CD4-positive, alpha-beta T cell treated with Interleukin-4 for 4 hours (primary cell): Measurements from ENCODE around the gene ISYNA1.

Source experiments
- DNase-seq: peaks from one replicate; pipeline ENCODE4 v3.0.0-alpha.2; 2020

ISYNA1 gene

GRCh38 chr19:18466354-18466753, 28.4 kb upstream of the ISYNA1 start:
- no peak for DNase-seq

DNA sequence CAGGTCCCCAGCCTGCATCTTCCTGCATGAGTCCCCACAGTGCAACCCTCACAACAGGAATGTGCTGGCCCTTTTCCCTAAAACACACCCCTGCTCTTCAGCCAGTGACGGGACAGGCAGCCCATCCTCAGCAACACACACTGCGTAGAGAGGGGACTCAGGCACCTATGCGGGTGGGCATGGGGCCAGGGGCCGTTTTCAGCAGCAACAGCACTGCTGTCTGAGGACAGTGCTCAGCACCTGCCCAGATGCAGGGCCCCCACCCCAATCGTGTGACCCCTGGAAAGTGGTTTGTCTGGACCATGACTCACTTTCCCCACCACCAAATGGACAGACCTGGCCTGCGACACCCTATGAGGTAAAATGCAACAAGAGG, 28.0 kb upstream of the ISYNA1 start:
- no peak for DNase-seq

DNA sequence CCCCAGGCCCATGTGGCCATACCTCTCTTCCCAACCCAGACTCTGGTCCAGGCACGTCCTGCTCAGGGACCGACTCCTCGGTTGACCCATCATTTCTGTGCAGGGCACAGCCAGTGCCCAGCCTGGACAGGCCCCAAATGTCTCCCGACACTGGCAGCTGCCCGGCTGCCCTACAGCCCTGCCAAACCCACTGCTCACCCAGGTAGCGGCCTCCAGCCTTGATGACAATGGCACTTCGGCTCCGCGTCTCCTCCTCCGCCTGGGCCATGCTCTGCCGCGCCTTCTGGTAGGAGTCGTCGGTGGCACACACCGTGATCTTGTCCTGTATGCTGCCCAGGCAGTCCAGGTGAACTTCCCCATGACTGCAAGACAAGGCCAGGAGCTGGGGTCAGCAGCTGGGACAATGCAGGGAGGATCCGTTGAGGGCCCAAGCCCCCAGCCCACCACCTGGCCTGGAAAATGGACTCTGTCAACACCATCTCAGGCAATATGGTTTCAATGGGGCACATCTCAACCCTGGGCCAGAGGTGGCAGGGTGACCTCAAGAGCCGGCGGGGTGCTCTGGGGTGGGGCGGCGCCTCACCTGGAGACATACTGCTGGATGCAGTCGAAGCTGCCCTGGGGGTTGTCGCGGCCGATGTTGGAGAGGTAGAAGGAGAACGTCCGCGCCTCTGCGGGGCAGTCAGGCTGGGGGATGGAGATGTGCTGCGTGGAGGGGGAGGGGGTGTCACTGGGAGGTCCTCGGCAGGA, 27.5 kb upstream of the ISYNA1 start:
- no peak for DNase-seq

GRCh38 chr19:18464646-18465045, 26.7 kb upstream of the ISYNA1 start:
- DNase-seq = no peak

DNA sequence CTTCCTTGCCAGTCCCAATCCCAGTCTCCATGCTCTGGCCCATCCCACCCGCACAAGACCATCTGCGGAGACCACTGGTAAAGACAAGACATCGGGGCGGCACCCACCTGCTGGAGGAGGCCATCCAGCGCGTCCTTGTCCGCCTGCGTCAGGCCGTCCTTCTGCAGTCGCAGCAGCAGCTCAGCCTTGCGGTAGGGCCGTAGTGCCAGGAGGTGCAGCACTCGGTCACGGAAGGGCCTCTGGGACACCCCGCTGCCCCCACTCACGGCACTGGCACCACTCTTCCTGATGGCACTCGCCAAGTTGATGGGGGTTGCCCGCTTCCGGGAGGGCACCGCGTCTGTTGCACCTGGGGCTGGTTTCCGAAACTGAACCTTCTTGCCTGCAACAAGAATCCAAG, 23.5 kb upstream of the ISYNA1 start:
- no peak for DNase-seq

GRCh38 chr19:18460900-18461299, 23.0 kb upstream of the ISYNA1 start:
- DNase-seq = no peak

- DNase-seq = no peak
These were observed 19.8 kb upstream of the ISYNA1 start for GRCh38 chr19:18457483-18458331.

DNA sequence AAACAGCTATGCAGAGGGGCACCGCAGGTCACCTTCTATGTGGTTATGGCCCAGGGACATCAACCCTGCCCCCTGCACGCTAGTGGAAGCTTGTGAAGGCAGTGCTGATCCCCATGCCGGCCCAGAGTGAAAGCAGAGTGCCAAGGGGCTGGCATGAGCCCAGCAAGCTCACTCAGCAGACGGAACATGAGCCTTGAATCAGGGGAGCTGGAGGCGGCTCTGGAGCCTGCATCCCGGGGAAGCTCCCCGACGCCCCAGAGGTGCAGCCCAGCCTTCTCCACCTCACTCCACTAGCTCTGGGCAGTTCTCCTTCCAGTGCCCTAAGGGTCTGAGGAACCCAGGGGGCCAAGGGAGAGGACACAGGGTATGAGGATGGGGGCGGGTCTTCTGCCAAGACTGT, 19.0 kb upstream of the ISYNA1 start:
- DNase-seq = no peak

DNA sequence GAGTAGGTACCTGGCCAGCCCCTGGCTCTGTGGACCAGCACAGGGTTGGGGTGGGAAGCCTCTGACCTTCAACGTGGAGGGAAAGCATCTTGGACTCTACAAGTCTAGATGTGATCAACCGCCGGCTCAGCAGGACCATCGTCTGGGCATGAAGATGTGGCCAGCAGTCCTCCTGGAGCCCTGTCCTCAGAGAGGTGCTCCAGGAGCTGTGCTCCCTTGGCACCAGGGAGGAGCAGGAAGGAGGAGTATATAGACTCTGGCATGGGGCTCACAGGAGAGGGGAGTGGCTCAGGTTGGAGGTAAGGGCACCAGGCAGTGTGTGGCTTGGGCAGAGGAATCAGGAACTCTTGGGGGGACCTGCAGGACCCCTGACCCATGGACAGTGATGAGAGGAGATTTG, 18.3 kb upstream of the ISYNA1 start:
- no peak for DNase-seq

GRCh38 chr19:18453269-18454024, 15.5 kb upstream of the ISYNA1 start:
- no peak for DNase-seq

- no peak for DNase-seq
These were observed 14.5 kb upstream of the ISYNA1 start for GRCh38 chr19:18452386-18452785.

DNA sequence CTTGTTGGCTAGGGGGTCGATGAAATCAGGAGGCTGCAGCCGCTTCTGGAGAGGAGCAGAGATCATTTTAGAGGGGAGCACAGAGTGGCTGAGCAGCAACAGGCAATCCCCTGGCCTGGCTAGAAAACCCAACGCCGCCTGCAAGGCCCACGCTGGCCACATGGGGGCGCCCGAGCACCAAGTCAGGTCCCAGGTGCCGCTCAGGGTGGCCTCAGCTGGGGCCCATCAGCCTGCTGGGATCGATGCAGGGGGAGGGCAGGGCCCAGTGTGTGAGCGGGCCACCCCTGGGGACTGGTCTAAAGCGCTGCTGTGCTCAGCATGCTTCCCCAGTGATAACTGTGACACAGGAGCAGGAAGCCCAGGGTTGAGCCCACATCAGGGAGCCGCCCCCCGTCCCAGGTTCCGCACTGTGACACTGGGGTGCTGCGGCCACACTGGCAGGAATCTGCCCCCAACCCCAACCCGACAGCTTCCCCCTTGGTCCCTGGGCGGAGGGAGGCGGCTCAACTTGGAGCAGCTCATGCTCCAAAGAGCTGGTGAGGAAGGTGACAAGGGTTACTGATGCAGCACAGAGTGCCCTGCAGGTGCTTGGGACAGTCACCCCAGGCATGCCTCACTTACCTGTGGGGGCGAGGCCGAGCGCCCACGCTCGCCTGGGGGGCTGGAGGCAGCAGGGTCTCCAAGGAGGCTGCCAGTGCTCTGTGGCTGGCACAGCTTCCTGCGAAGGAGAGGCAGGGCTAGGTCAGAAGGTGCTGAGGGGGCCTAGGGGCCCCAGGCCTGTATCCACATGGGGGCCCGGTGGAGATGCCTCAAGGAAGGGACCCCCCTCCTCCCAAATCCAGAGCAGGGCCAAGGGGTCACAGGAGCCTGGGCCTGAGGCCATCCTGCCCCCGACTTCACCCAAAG, 13.3 kb upstream of the ISYNA1 start:
- DNase-seq = peak; percentile 82

- no peak for DNase-seq
These were observed 12.3 kb upstream of the ISYNA1 start for GRCh38 chr19:18450021-18450930.

GRCh38 chr19:18449552-18449951, 11.6 kb upstream of the ISYNA1 start:
- no peak for DNase-seq

DNA sequence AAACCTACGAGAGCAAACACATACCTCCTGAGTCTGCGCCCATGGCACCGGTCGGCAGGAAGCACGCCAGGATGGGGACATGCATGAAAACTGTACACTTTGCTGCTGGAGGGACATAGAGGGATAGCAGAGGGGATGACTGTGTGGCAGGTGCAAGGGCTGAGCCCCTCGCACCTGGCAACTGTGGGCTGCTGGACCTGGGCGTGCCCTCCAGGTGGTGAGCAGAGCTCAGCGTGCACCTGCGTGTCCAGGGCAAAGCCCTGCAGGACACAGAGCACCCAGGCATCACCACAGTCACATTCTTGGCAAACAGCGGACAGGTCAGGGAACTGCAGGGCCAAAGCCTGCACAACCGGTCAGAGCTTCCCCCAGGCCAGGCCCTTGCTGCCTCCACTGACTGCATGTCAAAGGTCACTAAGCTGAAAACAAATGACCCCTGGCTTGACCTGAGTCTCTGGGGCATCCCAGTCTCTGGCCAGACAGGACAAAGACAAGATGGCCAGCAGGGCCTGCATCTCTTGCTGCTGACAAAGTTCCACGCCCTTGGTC, 9.0 kb upstream of the ISYNA1 start:
- no peak for DNase-seq

DNA sequence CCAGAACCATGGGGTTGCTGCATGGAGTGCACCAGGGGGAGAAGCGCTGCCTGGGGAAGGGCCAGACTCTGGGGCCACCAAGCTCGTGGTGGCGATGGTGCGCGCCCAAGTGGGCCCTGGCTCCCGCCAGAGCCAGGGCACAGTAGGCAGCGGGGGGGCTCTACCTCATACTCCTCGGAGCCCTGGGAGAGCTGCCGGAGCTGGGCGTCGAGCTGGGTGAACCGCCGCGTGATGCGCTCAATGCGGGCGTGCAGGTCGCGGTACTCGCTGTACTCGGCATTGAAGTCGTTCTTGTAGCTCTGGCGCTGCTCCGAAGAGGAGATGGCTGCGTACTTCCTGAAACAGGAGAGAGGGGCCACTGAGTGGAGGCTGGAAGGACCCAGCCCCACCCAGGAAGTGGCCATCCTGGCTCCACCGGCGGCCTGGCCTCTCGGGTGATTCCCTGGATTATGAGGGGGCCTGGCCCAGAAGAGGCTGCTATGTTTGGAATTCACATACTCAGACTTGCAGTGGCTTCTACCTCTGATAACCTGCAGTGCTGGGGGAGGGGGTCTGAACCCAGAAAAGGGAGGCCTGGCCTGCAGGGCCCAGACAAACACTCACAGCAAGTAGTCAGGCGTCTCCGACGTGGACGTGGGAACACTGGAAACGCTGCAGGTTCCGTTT, 8.3 kb upstream of the ISYNA1 start:
- DNase-seq = no peak

GRCh38 chr19:18445262-18445948, 7.5 kb upstream of the ISYNA1 start:
- no peak for DNase-seq

GRCh38 chr19:18444513-18444912, 6.6 kb upstream of the ISYNA1 start:
- no peak for DNase-seq

DNA sequence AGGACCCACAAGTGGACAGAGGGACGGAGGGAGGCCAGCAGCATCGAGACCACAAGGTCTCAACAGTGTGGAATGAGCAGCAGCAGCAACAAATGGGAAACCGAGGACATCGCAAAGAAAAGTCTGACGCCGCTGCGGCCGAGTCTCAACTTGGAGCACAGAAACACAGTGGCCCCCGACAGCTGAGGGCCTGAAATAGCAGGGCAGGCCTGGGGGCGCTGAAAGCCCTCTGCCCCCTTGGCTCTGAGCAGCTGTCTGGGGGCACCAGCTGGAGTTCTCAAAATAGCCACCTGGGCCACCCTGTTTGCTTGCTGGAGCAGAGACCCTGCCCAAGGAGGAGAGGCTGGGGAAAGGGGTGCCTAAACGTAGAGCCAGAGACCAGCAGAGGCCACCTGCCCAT, 5.9 kb upstream of the ISYNA1 start:
- DNase-seq = no peak

DNA sequence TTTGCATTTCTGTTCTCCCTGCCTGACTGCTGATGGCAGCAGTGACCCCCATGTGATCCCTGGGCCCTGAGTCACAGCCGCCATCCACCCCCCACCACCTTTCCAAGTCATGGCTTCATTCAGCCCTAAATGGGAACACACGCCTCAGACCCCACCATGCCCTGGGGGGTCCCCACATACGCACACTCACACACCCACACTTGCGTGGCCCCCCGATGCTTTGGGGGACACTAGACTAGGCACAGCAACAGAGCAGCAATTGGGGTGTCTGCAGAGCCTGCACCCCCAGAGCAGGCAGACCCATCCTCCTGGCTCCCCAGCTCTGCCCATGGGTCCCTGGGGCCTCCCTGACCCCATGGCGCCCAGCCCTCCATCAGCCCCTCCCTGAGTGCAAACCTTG, 5.5 kb upstream of the ISYNA1 start:
- DNase-seq = no peak
